Vagina (tissue), 2 donors: ENCODE measurements around the gene KCNH1.

ENCODE experiments used
- CTCF ChIP-seq, 3 experiments: fragments of 450-650 bp in 2 of 3; fragments of 200-600 bp in 1 of 3; sonication (generic) in 1 of 3; IDR thresholded peaks; one replicate each; pipeline ENCODE4 v1.5.1; 2017 to 2019; ENCODE audit warnings: antibody characterized with exemption in 3 of 3, mild to moderate bottlenecking in 2 of 3, moderate library complexity in 2 of 3
- POLR2AphosphoS5 ChIP-seq, 2 donors: sonication (generic); formaldehyde crosslinking; IDR thresholded peaks; one replicate each; pipeline ENCODE4 v1.9.0; 2017; ENCODE audit warnings: antibody characterized with exemption in 2 of 2, mild to moderate bottlenecking in 2 of 2, low read depth in 1 of 2; ENCODE audit not compliant: insufficient read depth in 1 of 2

- no peak for TF ChIP-seq CTCF (IDR thresholded peaks at IDR 0.05)
- TF ChIP-seq POLR2AphosphoS5 (IDR thresholded peaks at IDR 0.05; ENCODE audit: insufficient read depth in 1 of 2, low read depth in 1 of 2): no peak
These were observed 184.9 kb downstream of the KCNH1 start for GRCh38 chr1:210949039-210949438.
